Measurements from ENCODE around the gene ABLIM2.

The ABLIM2 gene

DNA sequence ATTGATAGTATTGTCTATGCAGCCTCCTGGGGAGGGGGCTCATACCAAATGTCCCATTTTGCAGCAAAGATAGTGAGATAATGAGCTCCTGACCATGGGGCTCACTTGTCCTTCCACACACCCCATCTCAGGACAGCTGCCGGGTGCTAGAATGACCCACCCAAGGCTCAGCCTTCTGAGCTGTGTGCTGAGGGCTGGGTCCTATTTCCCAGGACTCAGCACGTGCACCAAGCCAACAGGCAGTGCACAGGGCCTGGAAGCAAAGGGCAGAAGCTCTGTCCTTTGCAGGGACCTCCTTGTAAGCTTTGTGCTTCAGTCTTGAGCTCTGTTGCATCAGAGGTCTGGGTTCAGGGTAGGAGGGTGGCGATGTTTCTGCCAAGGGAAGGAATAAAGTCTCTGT, 11.2 kb upstream of the ABLIM2 start:
- Mint-ChIP-seq H3K27me3 (ENCODE audit: low read depth, poor library complexity) (peaks cover 42% of the 10 kb centered on the region), H3K9me3 (peaks cover 12% of the 10 kb centered on the region), H3K36me3 (ENCODE audit: low read depth) (no peaks in the 10 kb centered on the region), H3K27ac (no peak overlapping the region), H3K4me1 (peaks cover 31% of the 10 kb centered on the region), H3K4me3 (no peak overlapping the region)
- TF ChIP-seq CTCF (IDR thresholded peaks at IDR 0.05) = no peak
- no peak for DNase-seq

DNA sequence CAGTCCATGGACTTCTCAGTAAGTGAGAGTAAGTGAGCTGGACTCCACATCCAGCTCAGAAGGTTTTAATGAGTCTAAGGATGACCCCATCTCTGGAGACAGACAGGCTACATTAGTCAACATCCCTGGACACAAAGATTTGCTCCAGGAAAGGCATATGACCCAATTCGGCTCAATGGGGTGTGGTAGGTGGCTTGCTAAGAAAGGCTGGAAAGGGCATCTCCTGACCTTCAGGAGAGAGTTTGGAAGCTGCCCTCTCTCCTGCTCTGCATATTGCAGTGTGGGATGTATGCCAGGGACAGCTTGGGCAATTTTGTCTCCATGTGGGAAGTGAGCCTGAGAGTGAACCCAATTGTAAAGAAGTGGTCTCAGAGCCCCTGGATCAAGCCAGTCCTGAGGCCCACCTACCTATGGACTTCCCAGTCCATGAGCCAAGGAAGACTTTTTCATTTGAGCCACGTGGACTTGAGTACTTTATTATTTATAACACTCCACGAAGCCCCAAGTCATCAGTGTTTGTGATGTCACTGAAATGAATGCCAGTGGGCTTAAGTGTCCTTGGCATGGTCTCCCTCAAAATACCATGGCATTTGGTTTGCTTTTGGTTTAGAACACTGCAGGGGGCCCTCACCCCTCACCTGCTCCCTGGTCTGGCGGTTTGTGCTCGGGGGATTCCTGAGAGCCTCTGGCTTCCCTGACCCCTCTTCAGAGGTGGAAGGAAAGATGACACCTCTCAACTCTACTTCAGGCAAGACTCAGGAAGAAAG, 10.4 kb upstream of the ABLIM2 start:
- peaks cover 44% of the 10 kb centered on the region for H3K27me3 Mint-ChIP-seq (ENCODE audit: low read depth, poor library complexity)
- no peak for DNase-seq
- no peak overlapping the region for H3K27ac Mint-ChIP-seq
- no peaks in the 10 kb centered on the region for H3K36me3 Mint-ChIP-seq (ENCODE audit: low read depth)
- peaks cover 35% of the 10 kb centered on the region for H3K4me1 Mint-ChIP-seq
- TF ChIP-seq CTCF (IDR thresholded peaks at IDR 0.05) = no peak
- H3K4me3 Mint-ChIP-seq = no peak overlapping the region
- peaks cover 12% of the 10 kb centered on the region for H3K9me3 Mint-ChIP-seq

DNA sequence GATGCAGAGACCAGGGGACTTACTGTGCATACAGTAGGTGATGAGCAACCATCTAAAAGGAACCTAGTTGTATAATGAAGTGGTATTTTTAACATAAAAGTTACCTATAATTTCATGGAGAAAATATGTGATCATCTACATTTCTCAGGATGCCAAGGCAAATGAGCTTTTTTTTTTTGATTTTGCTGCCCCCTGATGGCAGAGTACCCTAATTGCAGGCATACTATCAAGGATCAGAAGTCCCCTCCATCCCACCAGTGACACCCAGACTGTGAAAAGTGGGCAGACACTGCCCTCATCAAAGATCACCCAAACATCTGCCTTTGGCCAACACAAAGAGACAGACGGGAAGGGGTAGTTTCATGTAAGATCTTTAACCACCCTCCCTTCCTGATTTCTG, 9.6 kb upstream of the ABLIM2 start:
- H3K36me3 Mint-ChIP-seq (ENCODE audit: low read depth) = no peaks in the 10 kb centered on the region
- H3K27ac Mint-ChIP-seq = no peak overlapping the region
- peaks cover 46% of the 10 kb centered on the region for H3K27me3 Mint-ChIP-seq (ENCODE audit: low read depth, poor library complexity)
- DNase-seq = no peak
- H3K4me3 Mint-ChIP-seq = no peak overlapping the region
- peaks cover 35% of the 10 kb centered on the region for H3K4me1 Mint-ChIP-seq
- peaks cover 12% of the 10 kb centered on the region for H3K9me3 Mint-ChIP-seq
- peak; percentile 36 for TF ChIP-seq CTCF (IDR thresholded peaks at IDR 0.05)

GRCh38 chr4:8167815-8168214, 9.2 kb upstream of the ABLIM2 start:
- TF ChIP-seq CTCF (IDR thresholded peaks at IDR 0.05) = no peak
- H3K27ac Mint-ChIP-seq = no peak overlapping the region
- no peak for DNase-seq
- H3K36me3 Mint-ChIP-seq (ENCODE audit: low read depth) = no peaks in the 10 kb centered on the region
- peaks cover 35% of the 10 kb centered on the region for H3K4me1 Mint-ChIP-seq
- H3K9me3 Mint-ChIP-seq = peaks cover 12% of the 10 kb centered on the region
- no peak overlapping the region for H3K4me3 Mint-ChIP-seq
- peaks cover 50% of the 10 kb centered on the region for H3K27me3 Mint-ChIP-seq (ENCODE audit: low read depth, poor library complexity)

- H3K27ac Mint-ChIP-seq = peak overlapping the region; percentile 31
These were observed 8.7 kb upstream of the ABLIM2 start for GRCh38 chr4:8167291-8167690.

More at GRCh38 chr4:8167291-8167690, 8.7 kb upstream of the ABLIM2 start:
- Mint-ChIP-seq H3K9me3 (peaks cover 12% of the 10 kb centered on the region), H3K4me1 (peaks cover 35% of the 10 kb centered on the region), H3K27me3 (ENCODE audit: low read depth, poor library complexity) (peaks cover 51% of the 10 kb centered on the region), H3K4me3 (no peak overlapping the region), H3K36me3 (ENCODE audit: low read depth) (no peaks in the 10 kb centered on the region)
- TF ChIP-seq CTCF (IDR thresholded peaks at IDR 0.05) = no peak
- no peak for DNase-seq
